Keratinocyte (primary cell): ENCODE results near the gene ZNF74. TPM values are rescaled to one million over a fixed set of nuclear protein-coding genes. Genes with fewer than 3 reads are reported as not detected.

ENCODE experiments used
- DNase-seq: peaks from one replicate; pipeline ENCODE4 v3.0.0-alpha.2; 2011; ENCODE audit warnings: low read depth, missing footprints, low spot score
- FAIRE-seq: peaks from 2 replicates; lab custom pipeline; 2011; peaks lifted over from hg19 to GRCh38; lab: Jason Lieb, UNC
- H2AFZ ChIP-seq: 2 replicates; pipeline ENCODE4 v1.6.0; 2012; ENCODE audit warnings: low read length, control low read depth, inconsistent platforms; ENCODE audit not compliant: control insufficient read depth
- H3K27ac ChIP-seq: 2 replicates; pipeline ENCODE4 v1.5.1; 2011; ENCODE audit warnings: low read length; ENCODE audit not compliant: control insufficient read depth, insufficient read depth
- H3K27me3 ChIP-seq: 3 replicates; pipeline ENCODE4 v1.6.0; 2011; ENCODE audit warnings: low read length; ENCODE audit not compliant: control insufficient read depth, insufficient read depth; ENCODE audit errors: extremely low read depth
- H3K36me3 ChIP-seq, 2 experiments: 2 replicates in 1 of 2; 3 replicates in 1 of 2; pipeline ENCODE4 v1.5.1; 2011; ENCODE audit warnings: low read length in 2 of 2, mild to moderate bottlenecking in 1 of 2; ENCODE audit not compliant: control insufficient read depth in 2 of 2, insufficient read depth in 2 of 2; ENCODE audit errors: extremely low read depth in 1 of 2
- H3K4me1 ChIP-seq: 3 replicates; pipeline ENCODE4 v1.5.1; 2011; ENCODE audit warnings: low read length; ENCODE audit not compliant: control insufficient read depth, insufficient read depth; ENCODE audit errors: extremely low read depth
- H3K4me2 ChIP-seq: 3 replicates; pipeline ENCODE4 v1.6.0; 2011; ENCODE audit warnings: low read depth, low read length; ENCODE audit not compliant: control insufficient read depth, insufficient read depth; ENCODE audit errors: extremely low read depth
- H3K4me3 ChIP-seq, 3 experiments: fragments of 200-600 bp in 1 of 3; sonication (generic) in 1 of 3; 2 replicates in 2 of 3; 3 replicates in 1 of 3; pipeline ENCODE4 v1.5.1; 2011 to 2016; ENCODE audit warnings: low read length in 3 of 3, mild to moderate bottlenecking in 3 of 3, control low read depth in 2 of 3, inconsistent platforms in 1 of 3, low read depth in 1 of 3, mixed read lengths in 1 of 3, mixed run types in 1 of 3, moderate library complexity in 1 of 3; ENCODE audit not compliant: control insufficient read depth in 2 of 3, insufficient read depth in 2 of 3; ENCODE audit errors: extremely low read depth in 1 of 3
- H3K79me2 ChIP-seq: 2 replicates; pipeline ENCODE4 v1.6.0; 2012; ENCODE audit warnings: low read length; ENCODE audit not compliant: control insufficient read depth, insufficient read depth
- H3K9ac ChIP-seq: 3 replicates; pipeline ENCODE4 v1.6.0; 2011; ENCODE audit warnings: low read length; ENCODE audit not compliant: control insufficient read depth, insufficient read depth; ENCODE audit errors: extremely low read depth
- H3K9me1 ChIP-seq: 3 replicates; pipeline ENCODE4 v1.6.0; 2011; ENCODE audit warnings: low read length; ENCODE audit not compliant: control insufficient read depth, insufficient read depth; ENCODE audit errors: extremely low read depth
- H3K9me3 ChIP-seq: 2 replicates; pipeline ENCODE4 v1.5.1; 2012; ENCODE audit warnings: low read depth, low read length; ENCODE audit not compliant: control insufficient read depth
- H4K20me1 ChIP-seq: 3 replicates; pipeline ENCODE4 v1.6.0; 2011; ENCODE audit warnings: low read length; ENCODE audit not compliant: control insufficient read depth, insufficient read depth; ENCODE audit errors: extremely low read depth
- EZH2 ChIP-seq: IDR thresholded peaks from one replicate; pipeline ENCODE4 v1.6.1; 2012; ENCODE audit warnings: inconsistent platforms, mild to moderate bottlenecking, low read length, moderate library complexity
- dilution Hi-C: fragments of 300-500 bp; cut with MboI; formaldehyde crosslinking; loops from one replicate; pipeline ENCODE4 v1.7.0; 2020; ENCODE audit warnings: low sequenced_read_pairs; ENCODE audit not compliant: extremely low pct_ligation_motif_present
- polyA plus RNA-seq, 5 experiments: library from polyadenylated mRNA; depleted of rRNA in 3 of 5; stranded (reverse) in 3 of 5; stranded (forward) in 1 of 5; unstranded in 1 of 5; fragments of >200 nt; gene quantifications; 1 replicate in 1 of 5; 2 replicates in 3 of 5; 3 replicates in 1 of 5; pipeline versions ENCODE4 v1.2.1 to v1.2.3, GENCODE V29; 2011 to 2012; ENCODE audit warnings: missing spikeins in 2 of 5, low read depth in 1 of 5, low replicate concordance in 1 of 5
- TF ChIP-seq, protein P1 (sequence below), 3 experiments: IDR thresholded peaks in 1 of 3; conservative IDR thresholded peaks in 1 of 3; optimal IDR thresholded peaks in 1 of 3; 2 replicates in 2 of 3; 3 replicates in 1 of 3; pipeline versions ENCODE3 to v1.5.1; 2011; ENCODE audit warnings: low read length in 3 of 3, mild to moderate bottlenecking in 3 of 3, moderate library complexity in 2 of 3, control low read depth in 1 of 3, inconsistent platforms in 1 of 3; ENCODE audit not compliant: insufficient read depth in 2 of 3; ENCODE audit errors: extremely low read depth in 1 of 3

The ZNF74 gene
- polyA plus RNA-seq, 1 donor (not counting 4 experiments of a cell fraction or from before 2014, with no cell fraction given), result 5.2 TPM

DNA sequence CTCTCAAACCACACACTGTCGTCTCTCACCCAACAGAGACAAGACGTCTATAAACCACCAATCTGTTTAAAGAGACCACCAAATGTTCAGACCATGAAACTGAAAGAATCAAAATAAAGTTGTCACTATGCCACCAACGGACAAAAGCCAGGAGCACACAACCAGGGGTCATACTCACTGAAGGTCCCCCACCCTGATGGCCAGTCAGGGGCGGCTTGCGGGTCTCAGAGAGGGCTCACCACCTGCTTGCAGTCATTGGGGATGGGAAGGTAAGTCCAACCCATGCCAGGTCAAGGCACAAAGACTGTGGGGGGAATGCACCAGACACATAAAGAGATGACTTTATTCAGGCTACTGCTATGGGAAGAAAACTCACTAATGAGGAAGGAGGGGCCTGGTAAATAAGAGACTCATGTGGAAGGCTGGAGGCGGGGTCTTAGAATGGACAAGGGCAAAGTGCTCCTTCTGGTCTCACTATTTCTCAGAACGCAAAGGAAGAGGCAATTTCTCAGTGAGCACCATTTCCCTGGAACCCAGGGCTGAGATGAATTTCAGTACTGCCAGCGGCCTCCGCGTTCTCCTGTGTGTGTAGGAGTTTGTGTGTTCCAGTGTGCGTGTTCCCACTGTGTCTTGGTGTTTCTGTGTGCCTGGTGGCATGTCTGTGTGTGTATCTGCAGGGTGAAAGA is 26.3 kb downstream of the ZNF74 start:
- H3K79me2 ChIP-seq, result no peaks in the 10 kb centered on the region
- no peaks in the 10 kb centered on the region for H3K9me1 ChIP-seq
- FAIRE-seq (no peak), DNase-seq (no peak)
- H3K27me3 ChIP-seq, result peaks cover 16% of the 10 kb centered on the region
- H3K9me3 ChIP-seq, result no peaks in the 10 kb centered on the region
- no peaks in the 10 kb centered on the region for H4K20me1 ChIP-seq
- no peak overlapping the region for H3K27ac ChIP-seq
- no peak overlapping the region for H3K9ac ChIP-seq
- no peaks in the 10 kb centered on the region for H3K4me1 ChIP-seq
- no peak overlapping the region for H3K4me2 ChIP-seq
- no peak overlapping the region for H2AFZ ChIP-seq
- H3K4me3 ChIP-seq, result no peak overlapping the region
- dilution Hi-C loops, result no loop called here
- no peaks in the 10 kb centered on the region for H3K36me3 ChIP-seq
- TF ChIP-seq EZH2, result no peak
- TF ChIP-seq, protein P1, sequence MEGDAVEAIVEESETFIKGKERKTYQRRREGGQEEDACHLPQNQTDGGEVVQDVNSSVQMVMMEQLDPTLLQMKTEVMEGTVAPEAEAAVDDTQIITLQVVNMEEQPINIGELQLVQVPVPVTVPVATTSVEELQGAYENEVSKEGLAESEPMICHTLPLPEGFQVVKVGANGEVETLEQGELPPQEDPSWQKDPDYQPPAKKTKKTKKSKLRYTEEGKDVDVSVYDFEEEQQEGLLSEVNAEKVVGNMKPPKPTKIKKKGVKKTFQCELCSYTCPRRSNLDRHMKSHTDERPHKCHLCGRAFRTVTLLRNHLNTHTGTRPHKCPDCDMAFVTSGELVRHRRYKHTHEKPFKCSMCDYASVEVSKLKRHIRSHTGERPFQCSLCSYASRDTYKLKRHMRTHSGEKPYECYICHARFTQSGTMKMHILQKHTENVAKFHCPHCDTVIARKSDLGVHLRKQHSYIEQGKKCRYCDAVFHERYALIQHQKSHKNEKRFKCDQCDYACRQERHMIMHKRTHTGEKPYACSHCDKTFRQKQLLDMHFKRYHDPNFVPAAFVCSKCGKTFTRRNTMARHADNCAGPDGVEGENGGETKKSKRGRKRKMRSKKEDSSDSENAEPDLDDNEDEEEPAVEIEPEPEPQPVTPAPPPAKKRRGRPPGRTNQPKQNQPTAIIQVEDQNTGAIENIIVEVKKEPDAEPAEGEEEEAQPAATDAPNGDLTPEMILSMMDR (optimal IDR thresholded peaks at IDR 0.05 in 1 of 3, IDR thresholded peaks at IDR 0.05 in 1 of 3, conservative IDR thresholded peaks at IDR 0.05 in 1 of 3; ENCODE audit: extremely low read depth in 1 of 3, insufficient read depth in 2 of 3, low read length in 3 of 3), result no peak

DNA sequence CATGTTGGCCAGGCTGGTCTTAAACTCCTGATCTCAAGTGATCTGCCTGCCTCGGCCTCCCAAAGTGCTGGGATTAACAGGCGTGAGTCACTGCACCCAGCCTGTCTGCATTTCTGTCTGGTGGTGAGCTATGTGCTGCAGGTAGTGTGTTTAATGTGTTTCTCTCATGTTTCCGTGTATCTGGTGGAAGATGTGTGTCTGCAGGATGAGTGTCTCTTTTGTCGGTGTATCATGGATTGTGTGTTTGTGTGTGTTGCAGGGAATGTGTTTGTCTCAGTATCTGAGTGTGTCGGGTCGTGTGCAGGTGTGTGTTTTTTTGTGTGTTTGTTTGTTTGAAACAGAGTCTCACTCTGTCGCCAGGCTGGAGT is 27.5 kb downstream of the ZNF74 start:
- no peak overlapping the region for H3K9ac ChIP-seq
- no peaks in the 10 kb centered on the region for H3K36me3 ChIP-seq
- DNase-seq, result no peak
- peaks cover 25% of the 10 kb centered on the region for H3K27me3 ChIP-seq
- H4K20me1 ChIP-seq, result no peaks in the 10 kb centered on the region
- TF ChIP-seq EZH2, result no peak
- TF ChIP-seq, protein P1 (optimal IDR thresholded peaks at IDR 0.05 in 1 of 3, IDR thresholded peaks at IDR 0.05 in 1 of 3, conservative IDR thresholded peaks at IDR 0.05 in 1 of 3; ENCODE audit: extremely low read depth in 1 of 3, insufficient read depth in 2 of 3, low read length in 3 of 3), result no peak
- H3K9me3 ChIP-seq, result no peaks in the 10 kb centered on the region
- H2AFZ ChIP-seq, result no peak overlapping the region
- H3K4me2 ChIP-seq, result no peak overlapping the region
- no peak overlapping the region for H3K4me3 ChIP-seq
- FAIRE-seq, result no peak
- H3K4me1 ChIP-seq, result peaks cover 5% of the 10 kb centered on the region
- no peaks in the 10 kb centered on the region for H3K79me2 ChIP-seq
- dilution Hi-C loops, result no loop called here
- no peaks in the 10 kb centered on the region for H3K9me1 ChIP-seq
- H3K27ac ChIP-seq, result no peak overlapping the region
